ENCODE results near the gene SYNE4. TPM values are rescaled to one million over a fixed set of nuclear protein-coding genes. Genes with fewer than 3 reads are reported as not detected.

SYNE4 gene
- total and polyA plus RNA-seq, 2 donors (not counting 3 experiments of a cell fraction or from before 2014, with no cell fraction given), result 0.46 to 0.62 TPM

DNA sequence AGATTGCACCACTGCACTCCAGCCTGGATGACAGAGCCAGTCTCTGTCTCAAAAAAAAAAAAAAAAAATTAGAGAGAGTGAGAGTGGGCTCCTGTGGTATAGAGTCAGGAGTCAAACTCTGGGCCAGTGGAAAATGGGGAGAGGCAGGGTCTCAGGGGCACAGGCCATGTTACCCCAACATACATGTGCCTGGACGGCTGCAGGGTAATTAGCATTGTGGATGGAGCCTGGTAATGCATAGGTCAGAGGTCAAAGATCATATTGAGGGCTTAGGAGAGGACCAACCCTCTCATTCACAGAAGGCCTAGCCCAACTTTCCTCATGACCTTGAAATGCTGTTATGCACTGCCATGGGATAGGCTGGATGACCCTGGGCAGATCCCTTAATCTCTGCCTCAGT is 16.9 kb upstream of the SYNE4 start:
- H3K4me3 ChIP-seq (replicated peaks in 1 of 3; ENCODE audit: insufficient read depth in 1 of 3, low read depth in 1 of 3, low read length in 3 of 3), result no peak overlapping the region
- no peaks in the 10 kb centered on the region for H3K27me3 ChIP-seq (ENCODE audit: control insufficient read depth in 2 of 2, insufficient read depth in 2 of 2, low read length in 2 of 2)
- H3K9ac ChIP-seq (replicated peaks; ENCODE audit: extremely low read depth, insufficient read depth, low read length), result no peak overlapping the region
- FAIRE-seq, result no peak
- TF ChIP-seq, protein P1, sequence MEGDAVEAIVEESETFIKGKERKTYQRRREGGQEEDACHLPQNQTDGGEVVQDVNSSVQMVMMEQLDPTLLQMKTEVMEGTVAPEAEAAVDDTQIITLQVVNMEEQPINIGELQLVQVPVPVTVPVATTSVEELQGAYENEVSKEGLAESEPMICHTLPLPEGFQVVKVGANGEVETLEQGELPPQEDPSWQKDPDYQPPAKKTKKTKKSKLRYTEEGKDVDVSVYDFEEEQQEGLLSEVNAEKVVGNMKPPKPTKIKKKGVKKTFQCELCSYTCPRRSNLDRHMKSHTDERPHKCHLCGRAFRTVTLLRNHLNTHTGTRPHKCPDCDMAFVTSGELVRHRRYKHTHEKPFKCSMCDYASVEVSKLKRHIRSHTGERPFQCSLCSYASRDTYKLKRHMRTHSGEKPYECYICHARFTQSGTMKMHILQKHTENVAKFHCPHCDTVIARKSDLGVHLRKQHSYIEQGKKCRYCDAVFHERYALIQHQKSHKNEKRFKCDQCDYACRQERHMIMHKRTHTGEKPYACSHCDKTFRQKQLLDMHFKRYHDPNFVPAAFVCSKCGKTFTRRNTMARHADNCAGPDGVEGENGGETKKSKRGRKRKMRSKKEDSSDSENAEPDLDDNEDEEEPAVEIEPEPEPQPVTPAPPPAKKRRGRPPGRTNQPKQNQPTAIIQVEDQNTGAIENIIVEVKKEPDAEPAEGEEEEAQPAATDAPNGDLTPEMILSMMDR (IDR thresholded peaks at IDR 0.05; ENCODE audit: extremely low read depth in 1 of 2, insufficient read depth in 1 of 2, low read depth in 1 of 2, low read length in 2 of 2), result no peak
- no peak for TF ChIP-seq MAX (IDR thresholded peaks at IDR 0.05; ENCODE audit: insufficient read depth, insufficient read length)
- no peak for TF ChIP-seq EZH2 (IDR thresholded peaks at IDR 0.05; ENCODE audit: borderline replicate concordance, low read depth, low read length, severe bottlenecking)
- no peak for TF ChIP-seq POLR2AphosphoS5 (IDR thresholded peaks at IDR 0.05; ENCODE audit: insufficient read depth, low read depth, low read length)
- no peak for TF ChIP-seq GATA2 (IDR thresholded peaks at IDR 0.05; ENCODE audit: insufficient read depth, insufficient read length, low read depth, low read length)
- no peak for TF ChIP-seq FOS (IDR thresholded peaks at IDR 0.05; ENCODE audit: borderline replicate concordance, insufficient read depth, low read length)
- TF ChIP-seq MYC (IDR thresholded peaks at IDR 0.05; ENCODE audit: low read depth, low read length), result no peak
- no peak for TF ChIP-seq JUN (IDR thresholded peaks at IDR 0.05; ENCODE audit: borderline replicate concordance, insufficient read depth, insufficient read length, low read depth)
- TF ChIP-seq POLR2A (IDR thresholded peaks at IDR 0.05; ENCODE audit: low read depth, low read length), result no peak
- no peaks in the 10 kb centered on the region for H3K9me1 ChIP-seq (replicated peaks; ENCODE audit: control insufficient read depth, extremely low read depth, insufficient read depth, low read length)
- intact Hi-C loops (cut with micrococcal nuclease), result no loop called here
- H2AFZ ChIP-seq (ENCODE audit: low read depth, low read length), result no peak overlapping the region
- no peak overlapping the region for H3K27ac ChIP-seq (ENCODE audit: insufficient read depth, low read depth, low read length)
- H3K36me3 ChIP-seq (ENCODE audit: control insufficient read depth in 2 of 2, extremely low read depth in 1 of 2, insufficient read depth in 2 of 2, low read length in 2 of 2), result peaks cover 0 to 14% of the 10 kb centered on the region in 2 experiments
- dilution Hi-C loops (cut with MboI; ENCODE audit: extremely low pct_ligation_motif_present, low sequenced_read_pairs), result no loop called here
- POLR2A ChIA-PET, result no interaction called here
- H3K4me1 ChIP-seq (ENCODE audit: control insufficient read depth, extremely low read depth, insufficient read depth, low read length), result no peaks in the 10 kb centered on the region
- BruUV-seq (replicated peaks), result no TSS peak
- no peaks in the 10 kb centered on the region for H3K79me2 ChIP-seq (ENCODE audit: control insufficient read depth, insufficient read depth, low read length)
- no peaks in the 10 kb centered on the region for H3K9me3 ChIP-seq (replicated peaks; ENCODE audit: control insufficient read depth, insufficient read depth, low read length)
- no peaks in the 10 kb centered on the region for H4K20me1 ChIP-seq (replicated peaks; ENCODE audit: control insufficient read depth, extremely low read depth, insufficient read depth, low read length)
- no peak for DNase-seq (ENCODE audit: low read depth, low spot score)
- CTCF ChIA-PET, result no interaction called here
- no peak overlapping the region for H3K4me2 ChIP-seq (ENCODE audit: insufficient read depth, low read length)

All from endothelial cell of umbilical vein (primary cell).